ENCODE measurements around the gene CNKSR1.

Gene CNKSR1

GRCh38 chr1:26203642-26204318, 26.5 kb downstream of the CNKSR1 start (continued):
- TF ChIP-seq POU6F1 (CRISPR knock-in tag; IDR thresholded peaks at IDR 0.05; ENCODE audit: borderline replicate concordance, low read depth): no peak
- no peak for TF ChIP-seq SNAI2 (CRISPR knock-in tag; IDR thresholded peaks at IDR 0.05)
- no peak for TF ChIP-seq ZNF8 (CRISPR knock-in tag; IDR thresholded peaks at IDR 0.05)

- no peak for ATAC-seq
Measured at GRCh38 chr1:26210147-26210870, 33.0 kb downstream of the CNKSR1 start.

GRCh38 chr1:26212726-26213125, 35.4 kb downstream of the CNKSR1 start:
- no peak for ATAC-seq
- no peak for TF ChIP-seq ZFP3 (CRISPR knock-in tag; IDR thresholded peaks at IDR 0.05)
- no peak for TF ChIP-seq ZNF8 (CRISPR knock-in tag; IDR thresholded peaks at IDR 0.05)
- no peak for TF ChIP-seq CSRNP3 (CRISPR knock-in tag; IDR thresholded peaks at IDR 0.05)
- no peak for TF ChIP-seq RARB (CRISPR knock-in tag; IDR thresholded peaks at IDR 0.05)
- TF ChIP-seq ZC3H10 (CRISPR knock-in tag; IDR thresholded peaks at IDR 0.05): no peak
- no peak for TF ChIP-seq ESRRG (CRISPR knock-in tag; IDR thresholded peaks at IDR 0.05)
- TF ChIP-seq PPARA (CRISPR knock-in tag; IDR thresholded peaks at IDR 0.05; ENCODE audit: borderline replicate concordance): no peak
- TF ChIP-seq TSHZ2 (CRISPR knock-in tag; IDR thresholded peaks at IDR 0.05): no peak
- no peak for TF ChIP-seq SNAI2 (CRISPR knock-in tag; IDR thresholded peaks at IDR 0.05)
- no peak for TF ChIP-seq TCF4 (CRISPR knock-in tag; IDR thresholded peaks at IDR 0.05; ENCODE audit: borderline replicate concordance)
- TF ChIP-seq OSR1 (CRISPR knock-in tag; IDR thresholded peaks at IDR 0.05): no peak
- no peak for TF ChIP-seq POU6F1 (CRISPR knock-in tag; IDR thresholded peaks at IDR 0.05; ENCODE audit: borderline replicate concordance, low read depth)
- no peak for TF ChIP-seq CREB5 (CRISPR knock-in tag; IDR thresholded peaks at IDR 0.05; ENCODE audit: low read depth)
- no peak for TF ChIP-seq ARNTL (CRISPR knock-in tag; IDR thresholded peaks at IDR 0.05; ENCODE audit: borderline replicate concordance, low read depth)
- TF ChIP-seq GLIS3 (CRISPR knock-in tag; IDR thresholded peaks at IDR 0.05): no peak
- no peak for TF ChIP-seq ISL1 (CRISPR knock-in tag; IDR thresholded peaks at IDR 0.05)

More at GRCh38 chr1:26210147-26210870, 33.0 kb downstream of the CNKSR1 start:
- TF ChIP-seq PATZ1 (CRISPR knock-in tag; IDR thresholded peaks at IDR 0.05; ENCODE audit: borderline replicate concordance) (no peak), ZFP3 (CRISPR knock-in tag; IDR thresholded peaks at IDR 0.05) (no peak), TCF4 (CRISPR knock-in tag; IDR thresholded peaks at IDR 0.05; ENCODE audit: borderline replicate concordance) (no peak), ZFP30 (CRISPR knock-in tag; IDR thresholded peaks at IDR 0.05) (no peak), SNAI2 (CRISPR knock-in tag; IDR thresholded peaks at IDR 0.05) (no peak), ARNTL (CRISPR knock-in tag; IDR thresholded peaks at IDR 0.05; ENCODE audit: borderline replicate concordance, low read depth) (no peak), CREB5 (CRISPR knock-in tag; IDR thresholded peaks at IDR 0.05; ENCODE audit: low read depth) (no peak), ESRRG (CRISPR knock-in tag; IDR thresholded peaks at IDR 0.05) (no peak), CSDC2 (CRISPR knock-in tag; IDR thresholded peaks at IDR 0.05) (no peak), BACH2 (CRISPR knock-in tag; IDR thresholded peaks at IDR 0.05; ENCODE audit: borderline replicate concordance) (no peak), ZNF70 (CRISPR knock-in tag; IDR thresholded peaks at IDR 0.05) (no peak), OSR1 (CRISPR knock-in tag; IDR thresholded peaks at IDR 0.05) (no peak), RARB (CRISPR knock-in tag; IDR thresholded peaks at IDR 0.05) (no peak), GLIS3 (CRISPR knock-in tag; IDR thresholded peaks at IDR 0.05) (no peak), TOX (CRISPR knock-in tag; IDR thresholded peaks at IDR 0.05; ENCODE audit: borderline replicate concordance) (no peak)

All from SK-N-SH treated with all-trans-retinoic acid at 6 μM for 48 hours (cell line).